ENCODE measurements around the gene WDR64. TPM values are rescaled to one million over a fixed set of nuclear protein-coding genes. Genes with fewer than 3 reads are reported as not detected.

Gene WDR64
- total and polyA plus RNA-seq, 4 experiments from 2014 or later: 0.16 TPM; not detected in 3

DNA sequence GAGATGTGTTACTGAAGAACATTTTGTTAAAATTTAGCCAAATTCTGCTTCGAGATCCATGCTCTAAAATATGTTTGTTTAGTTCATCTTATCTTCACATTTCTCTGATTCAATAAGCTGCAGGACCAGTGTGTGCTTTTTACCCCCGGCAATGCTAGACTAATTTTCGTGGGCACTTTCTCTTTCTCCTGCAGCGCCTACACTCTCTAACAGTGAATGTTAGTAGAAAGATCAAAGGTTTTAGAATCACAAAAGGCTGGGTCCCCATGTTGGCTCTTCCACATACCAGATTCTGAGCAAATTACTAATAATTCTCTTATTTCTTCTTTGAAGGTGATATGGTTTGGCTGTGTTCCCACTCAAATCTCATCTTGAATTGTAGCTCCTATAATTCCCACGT, 20.4 kb upstream of the WDR64 start:
- ChIA-PET CTCF (ENCODE audit: partially characterized antibody) (interaction anchor here (1.5 to 1.7 kb wide), 2 partner anchors 9 to 20 kb away, joined by 3 to 4 read pairs; no protein-coding TSS in a partner anchor), POLR2A (ENCODE audit: partially characterized antibody) (no interaction called here)
- no peak for DNase-seq
- peaks cover 11 to 17% of the 10 kb centered on the region in 2 donors for H3K36me3 Mint-ChIP-seq
- no peak overlapping the region for H3K27ac Mint-ChIP-seq
- Histone ChIP-seq H3K27ac (ENCODE audit: low read depth, low read length) (no peak overlapping the region), H3K27me3 (ENCODE audit: insufficient read depth, low read length) (no peaks in the 10 kb centered on the region), H3K4me1 (ENCODE audit: insufficient read depth, low read length) (peaks cover 7% of the 10 kb centered on the region), H3K36me3 (ENCODE audit: insufficient read depth, low read length) (no peaks in the 10 kb centered on the region), H3K4me3 (ENCODE audit: low read length in 2 of 2) (no peak overlapping the region), H3K9me3 (ENCODE audit: control insufficient read depth in 1 of 2, low read length in 2 of 2) (no peaks in the 10 kb centered on the region)
- intact Hi-C loops (cut with micrococcal nuclease): no loop called here
- H3K4me3 Mint-ChIP-seq: no peak overlapping the region
- H3K9me3 Mint-ChIP-seq: no peaks in the 10 kb centered on the region
- peaks cover 8 to 14% (median 12%) of the 10 kb centered on the region in 4 donors for H3K4me1 Mint-ChIP-seq
- H3K27me3 Mint-ChIP-seq: no peaks in the 10 kb centered on the region

DNA sequence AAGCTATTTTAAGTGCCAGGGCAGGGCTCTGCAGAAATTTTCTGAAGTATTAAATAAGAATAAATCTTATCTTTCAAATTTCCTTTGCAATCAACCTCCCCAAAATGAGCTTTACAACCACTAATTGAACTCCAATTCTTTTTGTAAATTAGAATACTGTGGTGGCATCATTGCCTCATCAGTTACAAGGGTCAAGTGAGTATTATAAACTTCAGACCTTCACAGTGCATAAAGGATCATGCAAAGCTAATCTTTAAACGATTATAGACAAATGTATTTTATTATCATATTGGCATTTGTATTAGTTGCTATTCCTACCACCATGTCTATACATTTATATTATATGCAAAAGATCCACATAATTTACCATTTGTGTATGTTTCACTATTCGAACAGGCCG, 19.1 kb upstream of the WDR64 start:
- peaks cover 13 to 24% (median 17%) of the 10 kb centered on the region in 4 donors for H3K4me1 Mint-ChIP-seq
- no peak overlapping the region for H3K4me3 ChIP-seq (ENCODE audit: low read length in 2 of 2)
- no peaks in the 10 kb centered on the region for H3K27me3 ChIP-seq (ENCODE audit: insufficient read depth, low read length)
- peaks cover 11 to 17% of the 10 kb centered on the region in 2 donors for H3K36me3 Mint-ChIP-seq
- no peaks in the 10 kb centered on the region for H3K27me3 Mint-ChIP-seq
- H3K27ac ChIP-seq (ENCODE audit: low read depth, low read length): no peak overlapping the region
- H3K4me1 ChIP-seq (ENCODE audit: insufficient read depth, low read length): peaks cover 15% of the 10 kb centered on the region
- POLR2A ChIA-PET (ENCODE audit: partially characterized antibody): no interaction called here
- no peak overlapping the region for H3K27ac Mint-ChIP-seq
- no peaks in the 10 kb centered on the region for H3K9me3 ChIP-seq (ENCODE audit: control insufficient read depth in 1 of 2, low read length in 2 of 2)
- no peaks in the 10 kb centered on the region for H3K9me3 Mint-ChIP-seq
- DNase-seq: no peak
- intact Hi-C loops (cut with micrococcal nuclease): no loop called here
- no peak overlapping the region for H3K4me3 Mint-ChIP-seq
- CTCF ChIA-PET (ENCODE audit: partially characterized antibody): interaction anchor here (1.2 to 1.7 kb wide), 3 partner anchors 8 to 23 kb away, joined by 3 to 5 read pairs (median 4); no protein-coding TSS in a partner anchor
- H3K36me3 ChIP-seq (ENCODE audit: insufficient read depth, low read length): no peaks in the 10 kb centered on the region

DNA sequence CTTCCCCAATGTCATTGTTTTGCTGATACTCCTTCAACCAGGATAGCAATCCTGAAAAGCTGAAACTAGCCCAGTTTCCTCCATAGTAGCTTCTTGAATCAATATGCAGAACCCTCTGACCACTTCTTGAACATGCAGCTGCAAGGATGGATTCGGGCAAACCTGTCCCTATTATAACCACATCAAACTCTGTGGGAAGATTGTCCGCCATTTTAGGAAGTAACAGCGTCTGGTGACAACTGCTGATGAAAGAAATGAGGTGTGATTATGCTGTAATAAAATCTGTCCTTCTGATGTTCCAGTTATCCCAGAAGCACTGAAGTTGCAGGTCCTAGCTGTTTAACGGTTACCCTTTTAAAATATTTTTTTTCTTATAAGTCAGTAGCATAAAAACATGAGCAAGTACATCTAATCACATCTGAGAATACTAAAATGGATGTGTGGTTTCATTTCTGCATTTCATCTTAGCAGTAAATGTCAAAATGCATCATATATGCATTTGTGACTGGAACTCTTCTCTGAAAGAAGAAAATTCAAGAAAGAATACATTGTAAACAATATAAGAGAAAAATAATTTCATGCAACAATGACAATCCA, 16.4 kb upstream of the WDR64 start:
- Mint-ChIP-seq H3K4me3 (no peak overlapping the region), H3K27ac (no peak overlapping the region), H3K27me3 (no peaks in the 10 kb centered on the region), H3K4me1 (peaks cover 17 to 34% (median 23%) of the 10 kb centered on the region in 4 donors), H3K36me3 (peaks cover 11 to 17% of the 10 kb centered on the region in 2 donors), H3K9me3 (no peaks in the 10 kb centered on the region)
- Histone ChIP-seq H3K4me1 (ENCODE audit: insufficient read depth, low read length) (peaks cover 25% of the 10 kb centered on the region), H3K27me3 (ENCODE audit: insufficient read depth, low read length) (no peaks in the 10 kb centered on the region), H3K9me3 (ENCODE audit: control insufficient read depth in 1 of 2, low read length in 2 of 2) (no peaks in the 10 kb centered on the region), H3K36me3 (ENCODE audit: insufficient read depth, low read length) (no peaks in the 10 kb centered on the region), H3K27ac (ENCODE audit: low read depth, low read length) (no peak overlapping the region), H3K4me3 (ENCODE audit: low read length in 2 of 2) (no peak overlapping the region)
- POLR2A ChIA-PET (ENCODE audit: partially characterized antibody): no interaction called here
- intact Hi-C loops (cut with micrococcal nuclease): no loop called here
- CTCF ChIA-PET (ENCODE audit: partially characterized antibody): no interaction called here
- DNase-seq: no peak

DNA sequence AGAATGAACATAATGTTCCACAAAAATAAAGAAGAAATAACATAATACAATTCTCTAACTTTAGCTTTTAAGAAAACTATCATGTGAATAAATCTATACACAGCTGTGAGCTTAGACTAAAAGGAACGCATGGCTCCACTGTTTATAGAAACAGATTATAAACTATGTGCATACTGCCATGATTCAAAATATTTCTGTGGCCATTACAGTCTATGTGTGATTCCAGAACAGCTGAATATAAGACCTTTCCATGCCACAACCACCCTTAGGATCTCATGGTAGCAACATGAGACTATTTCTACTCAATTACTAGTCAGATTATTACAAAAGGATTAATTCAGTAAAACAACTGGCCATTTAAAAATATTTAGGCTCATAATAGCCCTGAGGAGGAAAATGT, 15.8 kb upstream of the WDR64 start:
- Mint-ChIP-seq H3K9me3 (no peaks in the 10 kb centered on the region), H3K4me3 (no peak overlapping the region), H3K36me3 (peaks cover 11 to 17% of the 10 kb centered on the region in 2 donors), H3K27me3 (no peaks in the 10 kb centered on the region), H3K27ac (no peak overlapping the region), H3K4me1 (peaks cover 20 to 40% (median 25%) of the 10 kb centered on the region in 4 donors)
- peaks cover 25% of the 10 kb centered on the region for H3K4me1 ChIP-seq (ENCODE audit: insufficient read depth, low read length)
- POLR2A ChIA-PET (ENCODE audit: partially characterized antibody): no interaction called here
- H3K27me3 ChIP-seq (ENCODE audit: insufficient read depth, low read length): no peaks in the 10 kb centered on the region
- intact Hi-C loops (cut with micrococcal nuclease): no loop called here
- H3K4me3 ChIP-seq (ENCODE audit: low read length in 2 of 2): no peak overlapping the region
- CTCF ChIA-PET (ENCODE audit: partially characterized antibody): no interaction called here
- no peaks in the 10 kb centered on the region for H3K9me3 ChIP-seq (ENCODE audit: control insufficient read depth in 1 of 2, low read length in 2 of 2)
- no peak for DNase-seq
- H3K36me3 ChIP-seq (ENCODE audit: insufficient read depth, low read length): no peaks in the 10 kb centered on the region
- H3K27ac ChIP-seq (ENCODE audit: low read depth, low read length): no peak overlapping the region

DNA sequence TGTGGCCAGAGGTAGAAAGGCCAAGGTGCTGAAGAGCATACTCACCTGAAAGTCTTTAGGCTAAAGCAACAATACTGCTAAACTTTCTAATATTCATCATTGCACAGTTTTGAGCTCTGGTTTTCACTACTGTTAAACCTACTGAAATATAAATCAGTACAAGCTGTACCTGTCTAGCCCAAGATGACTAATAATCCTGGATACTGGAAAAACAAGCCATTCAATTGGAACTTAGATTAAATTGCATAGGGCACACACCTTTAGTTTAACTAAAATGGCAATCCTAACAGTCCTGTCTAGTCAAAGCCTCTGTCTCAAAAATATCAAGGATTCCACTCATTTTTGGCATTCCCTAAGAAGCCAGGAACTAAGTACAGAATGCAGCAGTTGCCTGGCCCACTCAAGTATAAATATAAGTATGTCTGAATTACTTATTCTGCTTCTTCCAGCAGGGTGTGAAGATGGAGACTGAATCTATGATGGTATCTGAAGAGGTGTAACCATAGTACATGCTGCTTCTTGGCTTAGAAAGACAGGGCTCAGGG, 15.0 kb upstream of the WDR64 start:
- CTCF ChIA-PET (ENCODE audit: partially characterized antibody): no interaction called here
- Histone ChIP-seq H3K36me3 (ENCODE audit: insufficient read depth, low read length) (no peaks in the 10 kb centered on the region), H3K4me3 (ENCODE audit: low read length in 2 of 2) (no peak overlapping the region), H3K9me3 (ENCODE audit: control insufficient read depth in 1 of 2, low read length in 2 of 2) (no peaks in the 10 kb centered on the region), H3K27ac (ENCODE audit: low read depth, low read length) (no peak overlapping the region), H3K27me3 (ENCODE audit: insufficient read depth, low read length) (no peaks in the 10 kb centered on the region), H3K4me1 (ENCODE audit: insufficient read depth, low read length) (peaks cover 25% of the 10 kb centered on the region)
- intact Hi-C loops (cut with micrococcal nuclease): no loop called here
- DNase-seq: no peak
- Mint-ChIP-seq H3K9me3 (no peaks in the 10 kb centered on the region), H3K4me1 (peaks cover 20 to 40% (median 25%) of the 10 kb centered on the region in 4 donors), H3K36me3 (peaks cover 10 to 16% of the 10 kb centered on the region in 2 donors), H3K4me3 (peak overlapping the region in 5 of 8 donors; percentile 1 to 32 (median 3)), H3K27me3 (no peaks in the 10 kb centered on the region), H3K27ac (no peak overlapping the region)
- POLR2A ChIA-PET (ENCODE audit: partially characterized antibody): no interaction called here

DNA sequence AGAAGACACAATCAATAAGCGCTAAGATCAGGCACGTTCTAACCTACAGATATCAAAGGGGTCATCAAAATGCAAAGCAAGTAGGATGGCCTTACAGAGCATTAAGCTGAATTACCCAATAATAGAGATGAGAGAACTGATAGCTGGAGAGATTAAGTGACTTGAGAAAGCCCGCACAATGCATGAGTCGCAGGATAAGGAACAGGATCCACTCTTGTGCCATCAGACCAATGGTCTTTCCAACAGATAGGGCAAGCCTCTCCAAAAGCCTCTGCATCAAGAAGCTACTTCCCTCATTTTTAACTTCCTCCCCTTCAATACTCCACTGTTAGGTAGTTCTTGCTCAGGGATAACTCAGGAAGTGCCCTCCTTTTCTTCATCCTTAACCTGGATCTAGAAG, 14.5 kb upstream of the WDR64 start:
- Histone ChIP-seq H3K4me3 (ENCODE audit: low read length in 2 of 2) (no peak overlapping the region), H3K27ac (ENCODE audit: low read depth, low read length) (no peak overlapping the region), H3K9me3 (ENCODE audit: control insufficient read depth in 1 of 2, low read length in 2 of 2) (no peaks in the 10 kb centered on the region), H3K36me3 (ENCODE audit: insufficient read depth, low read length) (no peaks in the 10 kb centered on the region), H3K27me3 (ENCODE audit: insufficient read depth, low read length) (no peaks in the 10 kb centered on the region), H3K4me1 (ENCODE audit: insufficient read depth, low read length) (peaks cover 25% of the 10 kb centered on the region)
- CTCF ChIA-PET (ENCODE audit: partially characterized antibody): no interaction called here
- Mint-ChIP-seq H3K4me1 (peaks cover 20 to 40% (median 25%) of the 10 kb centered on the region in 4 donors), H3K4me3 (peak overlapping the region in 6 of 8 donors; percentile 1 to 70 (median 19)), H3K27me3 (no peaks in the 10 kb centered on the region), H3K36me3 (peaks cover 8 to 15% of the 10 kb centered on the region in 2 donors), H3K27ac (peak overlapping the region in 1 of 7 donors; percentile 12), H3K9me3 (peaks cover 0 to 3% (median 0%) of the 10 kb centered on the region in 8 donors)
- DNase-seq: no peak
- intact Hi-C loops (cut with micrococcal nuclease): no loop called here
- POLR2A ChIA-PET (ENCODE audit: partially characterized antibody): no interaction called here

DNA sequence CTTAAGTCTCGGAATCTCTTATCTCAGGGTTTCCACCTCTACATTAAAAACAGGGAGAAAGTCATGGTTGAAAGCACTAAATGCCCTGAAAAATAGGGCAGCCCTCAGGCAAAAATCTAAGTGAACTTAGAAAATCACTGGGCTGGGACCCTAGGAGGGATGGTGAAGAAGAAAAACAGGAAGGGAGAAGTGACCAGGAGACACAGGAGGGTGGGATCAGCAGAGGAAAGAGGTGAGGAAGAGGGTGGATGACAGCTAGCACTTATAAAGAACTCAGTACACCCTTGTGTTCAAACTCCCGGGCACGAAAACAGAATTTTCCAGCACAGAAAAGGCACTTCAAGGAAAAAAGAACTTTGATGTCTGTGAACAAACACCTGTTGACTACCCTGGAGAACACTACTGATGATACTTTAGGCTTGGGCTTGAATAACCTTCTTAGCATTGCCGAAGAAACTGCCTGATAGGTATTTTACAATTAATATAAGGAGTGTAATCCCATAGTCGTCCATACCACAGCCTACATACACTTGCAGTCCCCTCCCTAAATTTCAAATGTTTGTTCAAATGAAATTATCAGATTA, 13.9 kb upstream of the WDR64 start:
- ChIA-PET CTCF (ENCODE audit: partially characterized antibody) (interaction anchor here (1.2 kb wide), 1 partner anchor 11 kb away, joined by 5 read pairs; no protein-coding TSS in a partner anchor), POLR2A (ENCODE audit: partially characterized antibody) (interaction anchor here (1.3 to 2.6 kb wide), 2 partner anchors 40 to 86 kb away, joined by 4 to 18 read pairs; no protein-coding TSS in a partner anchor)
- Histone ChIP-seq H3K27me3 (ENCODE audit: insufficient read depth, low read length) (no peaks in the 10 kb centered on the region), H3K27ac (ENCODE audit: low read depth, low read length) (no peak overlapping the region), H3K4me1 (ENCODE audit: insufficient read depth, low read length) (peaks cover 25% of the 10 kb centered on the region), H3K9me3 (ENCODE audit: control insufficient read depth in 1 of 2, low read length in 2 of 2) (no peaks in the 10 kb centered on the region), H3K4me3 (ENCODE audit: low read length in 2 of 2) (no peak overlapping the region), H3K36me3 (ENCODE audit: insufficient read depth, low read length) (no peaks in the 10 kb centered on the region)
- Mint-ChIP-seq H3K27me3 (no peaks in the 10 kb centered on the region), H3K9me3 (peaks cover 0 to 3% (median 0%) of the 10 kb centered on the region in 8 donors), H3K4me1 (peaks cover 20 to 40% (median 25%) of the 10 kb centered on the region in 4 donors), H3K36me3 (peaks cover 8 to 15% of the 10 kb centered on the region in 2 donors), H3K27ac (peak overlapping the region in 1 of 7 donors; percentile 50), H3K4me3 (peak overlapping the region in 6 of 8 donors; percentile 32 to 70 (median 54))
- intact Hi-C loops (cut with micrococcal nuclease): no loop called here
- DNase-seq: no peak

All from CD4-positive, alpha-beta memory T cell (primary cell).